Uterus (tissue), 4 donors: Measurements from ENCODE around the gene SLC6A19. TPM values are rescaled to one million over a fixed set of nuclear protein-coding genes. Genes with fewer than 3 reads are reported as not detected.

Experiments used
- DNase-seq, 2 donors: peaks; one replicate each; pipeline ENCODE4 v3.0.0-alpha.2; 2019 to 2020
- H3K27ac ChIP-seq, 2 donors: fragments of 200-600 bp; sonication (generic); 1 replicate in 1 of 2; 2 replicates in 1 of 2; pipeline ENCODE4 v1.5.1; 2016 to 2018
- H3K27me3 ChIP-seq, 2 donors: fragments of 200-600 bp; sonication (generic); one replicate each; pipeline ENCODE4 v1.5.1; 2018 to 2019; ENCODE audit warnings: control low read depth in 1 of 2
- H3K36me3 ChIP-seq, 2 donors: fragments of 200-600 bp; sonication (generic); one replicate each; pipeline ENCODE4 v1.5.1; 2019; ENCODE audit warnings: control low read depth in 1 of 2
- H3K4me1 ChIP-seq, 2 donors: fragments of 200-600 bp; sonication (generic); one replicate each; pipeline ENCODE4 v1.5.1; 2018 to 2019; ENCODE audit warnings: control low read depth in 1 of 2
- H3K4me3 ChIP-seq, 2 donors: fragments of 200-600 bp; sonication (generic); 1 replicate in 1 of 2; 2 replicates in 1 of 2; pipeline ENCODE4 v1.5.1; 2018 to 2019; ENCODE audit warnings: mild to moderate bottlenecking in 1 of 2
- H3K9me3 ChIP-seq, 2 donors: fragments of 200-600 bp; sonication (generic); one replicate each; pipeline ENCODE4 v1.5.1; 2019; ENCODE audit warnings: control low read depth in 1 of 2
- CTCF ChIP-seq, 4 experiments: fragments of 200-600 bp in 2 of 4; fragments of 450-650 bp in 2 of 4; sonication (generic) in 2 of 4; IDR thresholded peaks; one replicate each; pipeline ENCODE4 v1.5.1; 2016 to 2019; ENCODE audit warnings: antibody characterized with exemption in 4 of 4, mild to moderate bottlenecking in 2 of 4, moderate library complexity in 1 of 4
- POLR2A ChIP-seq, 2 donors: fragments of 450-650 bp; IDR thresholded peaks; one replicate each; pipeline ENCODE4 v1.6.1; 2016; ENCODE audit warnings: antibody characterized with exemption in 2 of 2, mild to moderate bottlenecking in 1 of 2, moderate library complexity in 1 of 2
- intact Hi-C: fragments of 100-400 bp; cut with DNase I; formaldehyde crosslinking; loops from one replicate; pipeline ENCODE4 v1.15.1; 2023; ENCODE audit warnings: low total_unique reads
- total RNA-seq, 4 donors: library from RNA; depleted of rRNA in 3 of 4; stranded (reverse); fragments of >200 nt in 3 of 4; gene quantifications; one replicate each; pipeline versions ENCODE4 v1.1.0 to v1.2.4, GENCODE V29; 2014 to 2023
- donor health status: DM: yes; HTN: yes; CAD: no.

Gene SLC6A19
- total RNA-seq, 4 donors from 2014 or later, result under 0.01 TPM; not detected in 3

GRCh38 chr5:1187234-1187949, 14.0 kb upstream of the SLC6A19 start:
- no peaks in the 10 kb centered on the region for H3K9me3 ChIP-seq
- no peaks in the 10 kb centered on the region for H3K36me3 ChIP-seq
- DNase-seq, result peak in 1 of 2 donors; percentile 5
- no peaks in the 10 kb centered on the region for H3K27me3 ChIP-seq
- no peak overlapping the region for H3K27ac ChIP-seq
- no peak for TF ChIP-seq CTCF (IDR thresholded peaks at IDR 0.05)
- TF ChIP-seq POLR2A (IDR thresholded peaks at IDR 0.05), result no peak
- no peak overlapping the region for H3K4me3 ChIP-seq
- no peaks in the 10 kb centered on the region for H3K4me1 ChIP-seq
- intact Hi-C loops, result no loop called here

GRCh38 chr5:1187950-1188334, 13.5 kb upstream of the SLC6A19 start:
- Histone ChIP-seq H3K27me3 (no peaks in the 10 kb centered on the region), H3K4me1 (no peaks in the 10 kb centered on the region)
- intact Hi-C loops, result no loop called here

GRCh38 chr5:1188464-1188863, 12.9 kb upstream of the SLC6A19 start:
- H3K27me3 ChIP-seq, result no peaks in the 10 kb centered on the region

More at GRCh38 chr5:1187950-1188334, 13.5 kb upstream of the SLC6A19 start:
- H3K9me3 ChIP-seq, result no peaks in the 10 kb centered on the region
- DNase-seq, result no peak
- TF ChIP-seq CTCF (IDR thresholded peaks at IDR 0.05) (no peak), POLR2A (IDR thresholded peaks at IDR 0.05) (no peak)
- no peak overlapping the region for H3K27ac ChIP-seq
- no peaks in the 10 kb centered on the region for H3K36me3 ChIP-seq
- no peak overlapping the region for H3K4me3 ChIP-seq

GRCh38 chr5:1189269-1189668, 12.1 kb upstream of the SLC6A19 start:
- TF ChIP-seq CTCF (IDR thresholded peaks at IDR 0.05) (no peak), POLR2A (IDR thresholded peaks at IDR 0.05) (no peak)
- no peaks in the 10 kb centered on the region for H3K27me3 ChIP-seq
- H3K4me1 ChIP-seq, result no peaks in the 10 kb centered on the region
- no peaks in the 10 kb centered on the region for H3K9me3 ChIP-seq
- H3K4me3 ChIP-seq, result no peak overlapping the region
- H3K27ac ChIP-seq, result no peak overlapping the region
- DNase-seq, result no peak
- no peaks in the 10 kb centered on the region for H3K36me3 ChIP-seq
- intact Hi-C loops, result no loop called here

More at GRCh38 chr5:1188464-1188863, 12.9 kb upstream of the SLC6A19 start:
- Histone ChIP-seq H3K4me1 (no peaks in the 10 kb centered on the region), H3K4me3 (no peak overlapping the region), H3K36me3 (no peaks in the 10 kb centered on the region), H3K9me3 (no peaks in the 10 kb centered on the region), H3K27ac (no peak overlapping the region)
- no peak for DNase-seq
- TF ChIP-seq POLR2A (IDR thresholded peaks at IDR 0.05) (no peak), CTCF (IDR thresholded peaks at IDR 0.05) (no peak)
- intact Hi-C loops, result no loop called here

GRCh38 chr5:1190278-1190677, 11.1 kb upstream of the SLC6A19 start:
- TF ChIP-seq POLR2A (IDR thresholded peaks at IDR 0.05), result no peak
- no peak for TF ChIP-seq CTCF (IDR thresholded peaks at IDR 0.05)

More at GRCh38 chr5:1190278-1190677, 11.1 kb upstream of the SLC6A19 start:
- Histone ChIP-seq H3K9me3 (no peaks in the 10 kb centered on the region), H3K36me3 (no peaks in the 10 kb centered on the region), H3K4me1 (no peaks in the 10 kb centered on the region), H3K27ac (no peak overlapping the region), H3K4me3 (no peak overlapping the region), H3K27me3 (no peaks in the 10 kb centered on the region)
- DNase-seq, result no peak
- intact Hi-C loops, result no loop called here
